ENCODE data around the gene M6PR.

DNA sequence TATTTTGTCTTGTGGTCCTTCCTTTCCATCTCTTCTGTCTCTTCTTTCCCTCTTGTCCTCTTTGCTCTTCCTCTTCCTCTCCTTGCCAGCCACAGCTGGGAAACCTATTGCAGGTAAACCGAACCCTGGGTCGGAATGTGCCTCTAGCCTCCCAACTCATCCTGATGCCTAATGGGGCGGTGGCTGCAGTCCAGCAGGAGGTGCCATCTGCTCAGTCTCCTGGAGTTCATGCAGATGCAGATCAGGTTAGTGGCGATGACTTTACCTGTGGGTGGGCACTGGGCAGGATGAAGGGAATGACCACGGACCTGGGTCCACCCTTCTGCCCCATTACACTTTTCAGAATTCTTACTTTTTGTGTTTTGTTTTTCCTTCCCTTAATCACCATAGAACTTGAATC, 26.9 kb downstream of the M6PR start:
- TF ChIP-seq ARNTL (CRISPR knock-in tag; IDR thresholded peaks at IDR 0.05; ENCODE audit: borderline replicate concordance, low read depth) (no peak), PATZ1 (CRISPR knock-in tag; IDR thresholded peaks at IDR 0.05; ENCODE audit: borderline replicate concordance) (no peak), CSDC2 (CRISPR knock-in tag; IDR thresholded peaks at IDR 0.05) (no peak), ZNF8 (CRISPR knock-in tag; IDR thresholded peaks at IDR 0.05) (no peak), PPARA (CRISPR knock-in tag; IDR thresholded peaks at IDR 0.05; ENCODE audit: borderline replicate concordance) (no peak), BACH2 (CRISPR knock-in tag; IDR thresholded peaks at IDR 0.05; ENCODE audit: borderline replicate concordance) (no peak), ZNF565 (CRISPR knock-in tag; conservative IDR thresholded peaks at IDR 0.05; ENCODE audit: low read depth) (no peak), ISL1 (CRISPR knock-in tag; IDR thresholded peaks at IDR 0.05) (no peak), TOX (CRISPR knock-in tag; IDR thresholded peaks at IDR 0.05; ENCODE audit: borderline replicate concordance) (no peak), ZFP3 (CRISPR knock-in tag; IDR thresholded peaks at IDR 0.05) (no peak), GLIS3 (CRISPR knock-in tag; IDR thresholded peaks at IDR 0.05) (no peak), SNAI2 (CRISPR knock-in tag; IDR thresholded peaks at IDR 0.05) (no peak), ESRRG (CRISPR knock-in tag; IDR thresholded peaks at IDR 0.05) (no peak)
- TF ChIP-seq, protein P1, sequence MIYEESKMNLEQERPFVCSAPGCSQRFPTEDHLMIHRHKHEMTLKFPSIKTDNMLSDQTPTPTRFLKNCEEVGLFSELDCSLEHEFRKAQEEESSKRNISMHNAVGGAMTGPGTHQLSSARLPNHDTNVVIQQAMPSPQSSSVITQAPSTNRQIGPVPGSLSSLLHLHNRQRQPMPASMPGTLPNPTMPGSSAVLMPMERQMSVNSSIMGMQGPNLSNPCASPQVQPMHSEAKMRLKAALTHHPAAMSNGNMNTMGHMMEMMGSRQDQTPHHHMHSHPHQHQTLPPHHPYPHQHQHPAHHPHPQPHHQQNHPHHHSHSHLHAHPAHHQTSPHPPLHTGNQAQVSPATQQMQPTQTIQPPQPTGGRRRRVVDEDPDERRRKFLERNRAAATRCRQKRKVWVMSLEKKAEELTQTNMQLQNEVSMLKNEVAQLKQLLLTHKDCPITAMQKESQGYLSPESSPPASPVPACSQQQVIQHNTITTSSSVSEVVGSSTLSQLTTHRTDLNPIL (CRISPR knock-in tag; IDR thresholded peaks at IDR 0.05; ENCODE audit: low read depth), result no peak
